Colonic mucosa (tissue), 4 donors: Measurements from ENCODE around the gene SLC12A7. TPM values are rescaled to one million over a fixed set of nuclear protein-coding genes. Genes with fewer than 3 reads are reported as not detected.

Experiments used
- DNase-seq: peaks from one replicate; pipeline ENCODE4 v3.0.0-alpha.2; 2020
- H3K27ac ChIP-seq: fragments of 200-600 bp; one replicate; pipeline ENCODE4 v1.8.0; 2021
- H3K27me3 ChIP-seq: fragments of 200-600 bp; one replicate; pipeline ENCODE4 v1.8.0; 2021
- H3K36me3 ChIP-seq: fragments of 200-600 bp; one replicate; pipeline ENCODE4 v1.8.0; 2021
- H3K4me1 ChIP-seq: fragments of 200-600 bp; one replicate; pipeline ENCODE4 v1.8.0; 2021; ENCODE audit warnings: mild to moderate bottlenecking
- H3K4me3 ChIP-seq: fragments of 200-600 bp; one replicate; pipeline ENCODE4 v1.8.0; 2021
- H3K9ac ChIP-seq, 2 donors: one replicate each; pipeline ENCODE4 v1.7.0; 2013; ENCODE audit warnings: control low read depth in 2 of 2, low read depth in 2 of 2, low read length in 2 of 2
- H3K9me3 ChIP-seq: fragments of 200-600 bp; one replicate; pipeline ENCODE4 v1.8.0; 2021
- CTCF ChIP-seq: fragments of 200-600 bp; IDR thresholded peaks from one replicate; pipeline ENCODE4 v1.8.0; 2022; ENCODE audit warnings: antibody characterized with exemption, mild to moderate bottlenecking
- intact Hi-C: fragments of 100-400 bp; cut with DNase I; formaldehyde crosslinking; loops from one replicate; pipeline ENCODE4 v1.14.1; 2022
- total RNA-seq, 2 donors: library from RNA; stranded (reverse); fragmentation: NEBNext Ultra II Directional in 1 of 2; extraction: Animal tissue kit (Norgen Biotek cat#: 25700) in 1 of 2; gene quantifications; one replicate each; pipeline ENCODE4 v1.2.1, GENCODE V29; 2021
- donor health status: healthy.
- donor health status: DM: no; HTN: no; CAD: no.
- donor health status: DM: no; HTN: no; CAD: no.

Gene SLC12A7
- total RNA-seq, 2 donors from 2014 or later: 64.6 to 81.2 TPM

GRCh38 chr5:1032551-1033027 is 79.3 kb downstream of the SLC12A7 start:
- Histone ChIP-seq H3K27ac (no peak overlapping the region), H3K4me1 (no peaks in the 10 kb centered on the region), H3K4me3 (no peak overlapping the region), H3K9ac (no peak overlapping the region), H3K27me3 (no peaks in the 10 kb centered on the region), H3K9me3 (no peaks in the 10 kb centered on the region), H3K36me3 (no peaks in the 10 kb centered on the region)
- DNase-seq: no peak
- intact Hi-C loops: no loop called here
- no peak for TF ChIP-seq CTCF

- no peaks in the 10 kb centered on the region for H3K36me3 ChIP-seq
- H3K27me3 ChIP-seq: no peaks in the 10 kb centered on the region
- no peak for TF ChIP-seq CTCF
These were observed 79.9 kb downstream of the SLC12A7 start for GRCh38 chr5:1032011-1032410.

GRCh38 chr5:1031306-1031959 is 80.4 kb downstream of the SLC12A7 start:
- Histone ChIP-seq H3K36me3 (no peaks in the 10 kb centered on the region), H3K4me1 (no peaks in the 10 kb centered on the region), H3K27me3 (no peaks in the 10 kb centered on the region), H3K9me3 (no peaks in the 10 kb centered on the region), H3K9ac (no peak overlapping the region), H3K4me3 (no peak overlapping the region), H3K27ac (no peak overlapping the region)
- DNase-seq: no peak
- intact Hi-C loops: no loop called here
- no peak for TF ChIP-seq CTCF

More at GRCh38 chr5:1032011-1032410, 79.9 kb downstream of the SLC12A7 start:
- Histone ChIP-seq H3K4me3 (no peak overlapping the region), H3K9me3 (no peaks in the 10 kb centered on the region), H3K27ac (no peak overlapping the region), H3K9ac (no peak overlapping the region), H3K4me1 (no peaks in the 10 kb centered on the region)
- DNase-seq: no peak
- intact Hi-C loops: no loop called here

GRCh38 chr5:1030801-1031271 is 81.0 kb downstream of the SLC12A7 start:
- Histone ChIP-seq H3K9ac (no peak overlapping the region), H3K4me3 (no peak overlapping the region), H3K4me1 (no peaks in the 10 kb centered on the region), H3K36me3 (no peaks in the 10 kb centered on the region), H3K27ac (no peak overlapping the region), H3K27me3 (no peaks in the 10 kb centered on the region), H3K9me3 (no peaks in the 10 kb centered on the region)
- no peak for TF ChIP-seq CTCF
- intact Hi-C loops: no loop called here
- DNase-seq: no peak

GRCh38 chr5:1029945-1030625 is 81.8 kb downstream of the SLC12A7 start:
- no peaks in the 10 kb centered on the region for H3K27me3 ChIP-seq
- DNase-seq: no peak
- no peak for TF ChIP-seq CTCF
- no peak overlapping the region for H3K9ac ChIP-seq
- no peaks in the 10 kb centered on the region for H3K9me3 ChIP-seq
- no peak overlapping the region for H3K4me3 ChIP-seq
- no peak overlapping the region for H3K27ac ChIP-seq
- no peaks in the 10 kb centered on the region for H3K36me3 ChIP-seq
- H3K4me1 ChIP-seq: no peaks in the 10 kb centered on the region
- intact Hi-C loops: no loop called here
